ENCODE results near the gene CDKAL1. TPM values are rescaled to one million over a fixed set of nuclear protein-coding genes. Genes with fewer than 3 reads are reported as not detected.

Gene CDKAL1
- total and polyA plus RNA-seq, 2 donors (not counting 3 experiments of a cell fraction or from before 2014, with no cell fraction given): 6.1 to 20.5 TPM

- no peaks in the 10 kb centered on the region for H3K27me3 ChIP-seq (ENCODE audit: control insufficient read depth in 2 of 2, insufficient read depth in 2 of 2, low read length in 2 of 2)
Observed at GRCh38 chr6:20997770-20998147, 463.5 kb downstream of the CDKAL1 start.

More at GRCh38 chr6:20997770-20998147, 463.5 kb downstream of the CDKAL1 start:
- no peak overlapping the region for H2AFZ ChIP-seq (ENCODE audit: low read depth, low read length)
- DNase-seq (ENCODE audit: low read depth, low spot score): no peak
- intact Hi-C loops (cut with micrococcal nuclease): no loop called here
- POLR2A ChIA-PET: no interaction called here
- CTCF ChIA-PET: no interaction called here
- no peaks in the 10 kb centered on the region for H4K20me1 ChIP-seq (replicated peaks; ENCODE audit: control insufficient read depth, extremely low read depth, insufficient read depth, low read length)
- no peak overlapping the region for H3K4me3 ChIP-seq (replicated peaks in 1 of 3; ENCODE audit: insufficient read depth in 1 of 3, low read depth in 1 of 3, low read length in 3 of 3)
- no peaks in the 10 kb centered on the region for H3K9me1 ChIP-seq (replicated peaks; ENCODE audit: control insufficient read depth, extremely low read depth, insufficient read depth, low read length)
- H3K27ac ChIP-seq (ENCODE audit: insufficient read depth, low read depth, low read length): no peak overlapping the region
- TF ChIP-seq JUN (IDR thresholded peaks at IDR 0.05; ENCODE audit: borderline replicate concordance, insufficient read depth, insufficient read length, low read depth) (no peak), POLR2AphosphoS5 (IDR thresholded peaks at IDR 0.05; ENCODE audit: insufficient read depth, low read depth, low read length) (no peak), EZH2 (IDR thresholded peaks at IDR 0.05; ENCODE audit: borderline replicate concordance, low read depth, low read length, severe bottlenecking) (no peak), FOS (IDR thresholded peaks at IDR 0.05; ENCODE audit: borderline replicate concordance, insufficient read depth, low read length) (no peak), MYC (IDR thresholded peaks at IDR 0.05; ENCODE audit: low read depth, low read length) (no peak), GATA2 (IDR thresholded peaks at IDR 0.05; ENCODE audit: insufficient read depth, insufficient read length, low read depth, low read length) (no peak), MAX (IDR thresholded peaks at IDR 0.05; ENCODE audit: insufficient read depth, insufficient read length) (no peak), POLR2A (IDR thresholded peaks at IDR 0.05; ENCODE audit: low read depth, low read length) (no peak)
- TF ChIP-seq, protein P1, sequence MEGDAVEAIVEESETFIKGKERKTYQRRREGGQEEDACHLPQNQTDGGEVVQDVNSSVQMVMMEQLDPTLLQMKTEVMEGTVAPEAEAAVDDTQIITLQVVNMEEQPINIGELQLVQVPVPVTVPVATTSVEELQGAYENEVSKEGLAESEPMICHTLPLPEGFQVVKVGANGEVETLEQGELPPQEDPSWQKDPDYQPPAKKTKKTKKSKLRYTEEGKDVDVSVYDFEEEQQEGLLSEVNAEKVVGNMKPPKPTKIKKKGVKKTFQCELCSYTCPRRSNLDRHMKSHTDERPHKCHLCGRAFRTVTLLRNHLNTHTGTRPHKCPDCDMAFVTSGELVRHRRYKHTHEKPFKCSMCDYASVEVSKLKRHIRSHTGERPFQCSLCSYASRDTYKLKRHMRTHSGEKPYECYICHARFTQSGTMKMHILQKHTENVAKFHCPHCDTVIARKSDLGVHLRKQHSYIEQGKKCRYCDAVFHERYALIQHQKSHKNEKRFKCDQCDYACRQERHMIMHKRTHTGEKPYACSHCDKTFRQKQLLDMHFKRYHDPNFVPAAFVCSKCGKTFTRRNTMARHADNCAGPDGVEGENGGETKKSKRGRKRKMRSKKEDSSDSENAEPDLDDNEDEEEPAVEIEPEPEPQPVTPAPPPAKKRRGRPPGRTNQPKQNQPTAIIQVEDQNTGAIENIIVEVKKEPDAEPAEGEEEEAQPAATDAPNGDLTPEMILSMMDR (IDR thresholded peaks at IDR 0.05; ENCODE audit: extremely low read depth in 1 of 2, insufficient read depth in 1 of 2, low read depth in 1 of 2, low read length in 2 of 2): no peak
- no peak overlapping the region for H3K9ac ChIP-seq (replicated peaks; ENCODE audit: extremely low read depth, insufficient read depth, low read length)
- H3K36me3 ChIP-seq (ENCODE audit: control insufficient read depth in 2 of 2, extremely low read depth in 1 of 2, insufficient read depth in 2 of 2, low read length in 2 of 2): no peaks in the 10 kb centered on the region
- no peak overlapping the region for H3K4me2 ChIP-seq (ENCODE audit: insufficient read depth, low read length)
- no TSS peak for BruUV-seq (replicated peaks)
- peaks cover 4% of the 10 kb centered on the region for H3K4me1 ChIP-seq (ENCODE audit: control insufficient read depth, extremely low read depth, insufficient read depth, low read length)
- no peak for FAIRE-seq
- dilution Hi-C loops (cut with MboI; ENCODE audit: extremely low pct_ligation_motif_present, low sequenced_read_pairs): no loop called here
- H3K79me2 ChIP-seq (ENCODE audit: control insufficient read depth, insufficient read depth, low read length): no peaks in the 10 kb centered on the region
- H3K9me3 ChIP-seq (replicated peaks; ENCODE audit: control insufficient read depth, insufficient read depth, low read length): no peaks in the 10 kb centered on the region
